Stomach (tissue), 4 donors: ENCODE measurements around the gene APLN.
A peak's percentile ranks its signal among the peaks of the same experiment; 100 is the strongest.

Experiments used
- EP300 ChIP-seq: sonication (generic); formaldehyde crosslinking; IDR thresholded peaks from one replicate; pipeline ENCODE4 v1.6.1; 2017; ENCODE audit warnings: antibody characterized with exemption
- POLR2A ChIP-seq, 4 donors: fragments of 450-650 bp; IDR thresholded peaks; one replicate each; pipeline ENCODE4 v1.6.1; 2016; ENCODE audit warnings: antibody characterized with exemption in 4 of 4, control low read depth in 2 of 4, mild to moderate bottlenecking in 1 of 4, moderate library complexity in 1 of 4
- TF ChIP-seq, protein P1 (sequence below), 7 experiments: fragments of 450-650 bp in 4 of 7; fragments of 200-600 bp in 3 of 7; sonication (generic) in 3 of 7; IDR thresholded peaks; one replicate each; pipeline ENCODE4 v1.5.1; 2016 to 2019; ENCODE audit warnings: antibody characterized with exemption in 7 of 7, control low read depth in 2 of 7, mild to moderate bottlenecking in 1 of 7

GRCh38 chrX:129606918-129607317 lies 47.8 kb downstream of the APLN start:
- TF ChIP-seq, protein P1, sequence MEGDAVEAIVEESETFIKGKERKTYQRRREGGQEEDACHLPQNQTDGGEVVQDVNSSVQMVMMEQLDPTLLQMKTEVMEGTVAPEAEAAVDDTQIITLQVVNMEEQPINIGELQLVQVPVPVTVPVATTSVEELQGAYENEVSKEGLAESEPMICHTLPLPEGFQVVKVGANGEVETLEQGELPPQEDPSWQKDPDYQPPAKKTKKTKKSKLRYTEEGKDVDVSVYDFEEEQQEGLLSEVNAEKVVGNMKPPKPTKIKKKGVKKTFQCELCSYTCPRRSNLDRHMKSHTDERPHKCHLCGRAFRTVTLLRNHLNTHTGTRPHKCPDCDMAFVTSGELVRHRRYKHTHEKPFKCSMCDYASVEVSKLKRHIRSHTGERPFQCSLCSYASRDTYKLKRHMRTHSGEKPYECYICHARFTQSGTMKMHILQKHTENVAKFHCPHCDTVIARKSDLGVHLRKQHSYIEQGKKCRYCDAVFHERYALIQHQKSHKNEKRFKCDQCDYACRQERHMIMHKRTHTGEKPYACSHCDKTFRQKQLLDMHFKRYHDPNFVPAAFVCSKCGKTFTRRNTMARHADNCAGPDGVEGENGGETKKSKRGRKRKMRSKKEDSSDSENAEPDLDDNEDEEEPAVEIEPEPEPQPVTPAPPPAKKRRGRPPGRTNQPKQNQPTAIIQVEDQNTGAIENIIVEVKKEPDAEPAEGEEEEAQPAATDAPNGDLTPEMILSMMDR (IDR thresholded peaks at IDR 0.05), result peak in 5 of 7 experiments; percentile 47 to 92 (median 81)
- TF ChIP-seq EP300 (no peak), POLR2A (IDR thresholded peaks at IDR 0.05) (no peak)
